Measurements from ENCODE around the gene ELOVL5. TPM values are rescaled to one million over a fixed set of nuclear protein-coding genes. Genes with fewer than 3 reads are reported as not detected.

ELOVL5 gene
- total RNA-seq, 1 donor from 2014 or later = 55.9 TPM

DNA sequence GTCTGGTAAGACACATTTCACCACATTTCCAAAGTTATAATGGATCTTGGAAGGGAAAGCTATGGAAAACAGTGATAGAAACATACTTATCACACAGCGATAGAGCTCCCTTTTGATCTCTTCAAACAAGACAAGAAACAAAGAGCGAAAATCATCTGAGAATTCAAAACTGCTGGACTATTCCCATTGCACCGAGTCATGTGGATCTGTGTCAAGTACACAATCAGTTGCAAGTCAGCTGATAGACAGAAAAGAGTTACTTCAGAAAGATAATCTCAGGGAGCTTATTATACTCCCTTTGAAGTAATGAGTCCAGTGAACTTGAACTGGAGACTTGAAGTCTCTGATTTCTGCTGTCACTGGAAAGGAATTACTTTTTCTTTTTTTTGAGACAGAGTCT is 110.4 kb downstream of the ELOVL5 start:
- TF ChIP-seq CTCF (conservative IDR thresholded peaks at IDR 0.05; ENCODE audit: low read depth, low read length) = no peak
- no peak for DNase-seq (ENCODE audit: low read depth)
- H3K4me3 ChIP-seq (ENCODE audit: low read depth, low read length) = no peak overlapping the region

GRCh38 chr6:53236241-53236640 is 112.5 kb downstream of the ELOVL5 start:
- no peak for DNase-seq (ENCODE audit: low read depth)
- TF ChIP-seq CTCF (conservative IDR thresholded peaks at IDR 0.05; ENCODE audit: low read depth, low read length) = no peak
- H3K4me3 ChIP-seq (ENCODE audit: low read depth, low read length) = no peak overlapping the region

DNA sequence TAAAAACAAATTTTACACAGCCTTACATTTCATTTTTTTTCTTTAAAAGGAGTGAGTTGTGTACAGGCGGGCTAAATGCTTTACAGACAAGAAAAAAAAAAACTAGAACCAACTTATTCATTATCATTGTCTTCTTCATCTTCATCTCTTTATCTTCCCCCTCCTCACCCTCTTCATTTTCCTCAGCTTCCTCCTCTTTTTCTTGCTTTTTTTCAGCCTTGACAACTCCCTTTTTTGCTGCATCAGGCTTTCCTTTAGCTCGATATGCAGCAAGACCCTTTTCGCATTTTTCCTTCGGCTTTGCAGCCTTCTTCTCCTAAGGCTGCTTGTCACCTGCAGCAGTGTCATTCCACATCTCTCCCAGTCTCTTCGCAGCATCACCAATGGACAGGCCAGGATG is 113.2 kb downstream of the ELOVL5 start:
- H3K4me3 ChIP-seq (ENCODE audit: low read depth, low read length) = no peak overlapping the region
- TF ChIP-seq CTCF (conservative IDR thresholded peaks at IDR 0.05; ENCODE audit: low read depth, low read length) = no peak
- no peak for DNase-seq (ENCODE audit: low read depth)

DNA sequence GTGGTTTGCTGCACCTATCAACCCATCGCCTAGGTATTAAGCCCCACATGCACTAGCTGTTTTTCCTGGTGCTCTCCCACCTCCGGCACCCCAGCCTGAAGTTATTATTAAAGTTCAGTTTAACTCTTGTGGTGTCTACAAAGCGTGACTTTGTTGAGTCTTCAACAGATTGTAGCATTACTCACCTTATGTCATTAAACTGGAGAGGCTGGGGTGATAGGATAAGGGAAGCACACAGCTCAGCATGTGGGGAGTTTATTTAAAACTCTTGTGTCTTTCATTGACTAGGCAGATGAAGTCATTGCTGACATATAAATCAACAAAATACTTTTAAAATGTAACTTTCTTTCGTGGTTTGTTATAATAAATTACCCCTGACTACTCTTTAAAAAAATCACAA is 115.4 kb downstream of the ELOVL5 start:
- peak; percentile 69 for DNase-seq (ENCODE audit: low read depth)
- no peak for TF ChIP-seq CTCF (conservative IDR thresholded peaks at IDR 0.05; ENCODE audit: low read depth, low read length)
- no peak overlapping the region for H3K4me3 ChIP-seq (ENCODE audit: low read depth, low read length)

GRCh38 chr6:53230775-53231467 is 117.8 kb downstream of the ELOVL5 start:
- no peak overlapping the region for H3K4me3 ChIP-seq (ENCODE audit: low read depth, low read length)
- TF ChIP-seq CTCF (conservative IDR thresholded peaks at IDR 0.05; ENCODE audit: low read depth, low read length) = no peak
- no peak for DNase-seq (ENCODE audit: low read depth)

DNA sequence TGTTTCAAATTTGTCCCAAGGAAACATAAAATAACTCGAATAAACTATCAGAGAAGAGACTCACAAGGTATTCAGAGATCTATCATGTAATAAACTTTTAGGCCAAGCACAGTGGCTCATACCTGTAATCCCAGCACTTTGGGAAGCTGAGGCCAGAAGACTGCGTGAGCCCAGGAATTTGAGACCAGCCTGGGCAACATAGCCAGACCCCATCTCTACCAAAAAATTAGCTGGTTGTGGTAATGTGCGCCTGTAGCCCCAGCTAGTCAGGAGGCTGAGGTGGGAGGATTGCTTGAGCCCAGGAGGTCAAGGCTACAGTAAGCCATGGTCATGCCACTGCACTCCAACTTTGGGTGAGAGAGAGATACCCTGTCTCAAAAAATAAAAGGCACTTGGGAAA is 120.9 kb downstream of the ELOVL5 start:
- no peak overlapping the region for H3K4me3 ChIP-seq (ENCODE audit: low read depth, low read length)
- no peak for DNase-seq (ENCODE audit: low read depth)
- no peak for TF ChIP-seq CTCF (conservative IDR thresholded peaks at IDR 0.05; ENCODE audit: low read depth, low read length)

- no peak overlapping the region for H3K4me3 ChIP-seq (ENCODE audit: low read depth, low read length)
- no peak for DNase-seq (ENCODE audit: low read depth)
- TF ChIP-seq CTCF (conservative IDR thresholded peaks at IDR 0.05; ENCODE audit: low read depth, low read length) = no peak
Observed at GRCh38 chr6:53220605-53221004, 128.1 kb downstream of the ELOVL5 start.
